HG03097 (cell line): ENCODE measurements around the gene MYPOP.
"Not testable (repeated sequence)": the region's sequence is repeated elsewhere in the genome, so short reads cannot be mapped to it uniquely, and the experiment has no call there.

Experiments
- ATAC-seq: cut with Tn5 transposase; IDR thresholded peaks from one replicate; pipeline ENCODE4 v1.9.1; 2021; ENCODE audit not compliant: unreplicated experiment, low FRiP score

Gene MYPOP

GRCh38 chr19:45884682-45885555 lies 17.5 kb downstream of the MYPOP start:
- no peak for ATAC-seq

- ATAC-seq: no peak
Measured at GRCh38 chr19:45883881-45884681, 18.3 kb downstream of the MYPOP start.

GRCh38 chr19:45883586-45883880 lies 18.9 kb downstream of the MYPOP start:
- ATAC-seq: no peak

- ATAC-seq: no peak
Measured at GRCh38 chr19:45882652-45883585, 19.5 kb downstream of the MYPOP start.

GRCh38 chr19:45881909-45882528 lies 20.4 kb downstream of the MYPOP start:
- ATAC-seq: no peak

GRCh38 chr19:45881082-45881908 lies 21.1 kb downstream of the MYPOP start:
- ATAC-seq: no peak

- ATAC-seq: no peak
Measured at GRCh38 chr19:45879971-45880370, 22.4 kb downstream of the MYPOP start.

GRCh38 chr19:45879055-45879454 lies 23.4 kb downstream of the MYPOP start:
- ATAC-seq: no peak

- no peak for ATAC-seq
Measured at GRCh38 chr19:45878043-45878794, 24.2 kb downstream of the MYPOP start.

- no peak for ATAC-seq
Measured at GRCh38 chr19:45876411-45877197, 25.8 kb downstream of the MYPOP start.

GRCh38 chr19:45876161-45876410 lies 26.3 kb downstream of the MYPOP start:
- no peak for ATAC-seq

GRCh38 chr19:45874620-45874966 lies 27.8 kb downstream of the MYPOP start:
- no peak for ATAC-seq

GRCh38 chr19:45873219-45873772 lies 29.1 kb downstream of the MYPOP start:
- no peak for ATAC-seq

GRCh38 chr19:45872095-45872919 lies 30.1 kb downstream of the MYPOP start:
- ATAC-seq: no peak

- no peak for ATAC-seq
Measured at GRCh38 chr19:45870798-45871197, 31.6 kb downstream of the MYPOP start.

GRCh38 chr19:45867241-45867640 lies 35.2 kb downstream of the MYPOP start:
- not testable (repeated sequence) for ATAC-seq
